ENCODE results near the gene FIS1.
A peak's percentile ranks its signal among the peaks of the same experiment; 100 is the strongest.
"Not testable (repeated sequence)": the region's sequence is repeated elsewhere in the genome, so short reads cannot be mapped to it uniquely, and the experiment has no call there.

The FIS1 gene

DNA sequence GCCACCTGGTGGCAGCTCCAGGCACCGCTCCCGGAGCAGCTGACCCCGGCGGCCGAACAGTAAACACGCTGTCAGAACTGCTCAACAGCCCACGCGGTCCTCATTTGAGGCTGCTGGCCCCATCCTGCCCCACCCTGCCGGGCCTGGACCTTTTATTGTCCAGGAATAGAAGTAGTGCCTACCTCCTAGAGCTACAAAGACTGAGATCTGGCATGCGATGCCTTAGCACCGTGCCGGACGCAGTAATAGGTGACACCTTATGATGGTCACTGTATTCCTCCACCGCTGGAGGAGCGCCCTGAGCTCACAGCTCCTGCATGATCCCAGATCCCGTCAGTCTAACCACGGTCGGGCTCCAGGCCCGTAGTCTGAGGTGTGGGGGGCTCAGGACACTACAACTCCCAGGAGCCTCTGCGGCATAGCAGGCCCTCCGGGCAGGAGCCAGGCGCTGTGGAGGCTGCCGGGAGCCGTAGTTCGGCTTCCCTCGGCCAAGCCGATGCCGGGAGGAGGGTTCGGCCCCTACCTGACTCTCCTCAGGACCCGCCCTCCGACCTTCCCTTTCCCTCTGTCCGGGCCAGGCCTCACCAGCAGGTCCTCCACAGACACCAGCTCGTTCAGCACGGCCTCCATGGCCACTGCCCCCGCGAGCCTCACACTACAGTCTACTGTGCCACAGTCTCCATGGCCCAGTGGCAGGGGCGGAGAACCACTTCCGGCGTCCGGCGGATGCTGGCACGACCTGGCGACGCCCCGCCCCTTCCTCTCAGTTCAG, at the start of gene FIS1:
Gene FIS1 (minus strand): TSS at position 707 of the 772 bp plus-strand sequence. CDS start 77 bp downstream, at position 630.
- DNase-seq (ENCODE audit: low read depth) = peak; percentile 89

DNA sequence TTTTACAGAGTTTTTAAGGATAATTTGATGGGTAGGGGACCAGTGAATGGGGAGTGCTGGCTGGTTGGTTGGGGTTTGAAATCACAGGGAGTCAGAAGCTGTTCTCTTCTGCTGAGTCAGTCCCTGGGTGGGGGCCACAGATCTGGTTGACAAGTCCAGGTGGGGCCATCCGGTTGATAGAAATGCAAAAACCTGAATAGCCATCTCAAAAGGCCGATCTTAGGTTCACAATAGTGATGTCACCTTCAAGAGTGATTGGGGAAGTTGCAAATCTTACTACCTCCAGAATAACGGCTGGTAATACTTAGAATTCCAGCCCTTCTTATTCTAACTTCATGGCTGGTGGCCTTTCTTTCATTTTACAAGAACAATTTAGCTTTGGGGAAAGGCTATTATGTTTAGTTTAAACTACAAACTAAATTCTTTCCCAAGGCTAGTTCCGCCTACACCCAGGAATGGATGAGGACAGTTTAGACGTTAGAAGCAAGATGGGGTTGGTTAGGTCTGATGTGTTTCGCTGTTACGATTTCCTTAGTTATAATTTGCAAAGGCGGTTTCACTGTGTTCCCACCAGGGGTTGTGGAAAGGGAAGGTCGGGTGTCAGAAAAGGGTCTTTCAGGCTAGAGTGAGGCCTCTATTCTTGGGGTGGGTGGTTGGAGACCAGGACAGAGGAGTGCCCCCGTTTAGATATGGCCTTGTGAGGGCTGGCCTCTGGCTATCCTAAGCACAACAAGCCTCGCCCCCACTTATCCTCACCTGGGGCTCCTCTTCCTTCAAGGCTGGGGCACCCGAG, 49.4 kb upstream of the FIS1 start:
- no peak for DNase-seq (ENCODE audit: low read depth)

DNA sequence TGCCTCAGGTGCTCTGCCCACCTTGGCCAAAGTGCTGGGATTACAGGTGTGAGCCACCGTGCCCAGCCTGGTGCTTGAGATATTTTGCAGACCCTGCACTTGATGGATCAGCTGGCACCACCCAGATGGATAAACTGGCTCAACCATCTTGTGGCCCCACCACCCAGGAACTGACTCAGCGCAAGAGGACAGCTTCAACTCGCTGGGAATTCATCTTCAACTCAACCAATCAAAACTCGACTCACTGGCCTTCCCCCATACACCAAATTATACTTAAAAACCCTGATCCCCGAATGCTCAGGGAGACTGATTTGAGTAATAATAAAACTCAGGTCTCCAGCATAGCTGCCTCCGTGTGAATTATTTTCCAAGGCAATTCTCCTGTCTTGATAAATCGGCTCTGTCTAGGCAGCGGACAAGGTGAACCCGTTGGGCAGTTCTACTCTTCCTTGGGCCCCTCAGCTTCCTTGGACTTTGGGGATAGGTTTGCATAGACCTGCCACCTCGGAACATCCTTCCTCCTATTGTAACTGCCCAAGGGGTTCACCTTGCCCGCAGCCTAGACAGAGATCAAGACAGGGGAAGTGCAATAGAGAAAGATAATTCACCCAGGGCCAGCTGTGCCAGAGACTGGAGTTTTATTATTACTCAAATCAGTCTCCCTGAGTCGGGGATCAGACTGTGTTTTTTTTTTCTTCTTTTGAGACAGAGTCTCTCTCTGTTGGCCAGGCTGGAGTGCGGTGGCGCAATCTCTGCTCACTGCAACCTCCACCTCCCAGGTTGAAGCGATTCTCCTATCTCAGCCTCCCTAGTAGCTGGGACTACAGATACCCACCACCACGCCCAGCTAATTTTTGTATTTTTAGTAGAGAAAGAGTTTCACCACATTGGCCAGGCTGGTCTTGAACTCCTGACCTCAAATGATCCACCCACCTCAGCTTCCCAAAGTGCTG, 48.5 kb upstream of the FIS1 start:
- not testable (repeated sequence) for DNase-seq (ENCODE audit: low read depth)

DNA sequence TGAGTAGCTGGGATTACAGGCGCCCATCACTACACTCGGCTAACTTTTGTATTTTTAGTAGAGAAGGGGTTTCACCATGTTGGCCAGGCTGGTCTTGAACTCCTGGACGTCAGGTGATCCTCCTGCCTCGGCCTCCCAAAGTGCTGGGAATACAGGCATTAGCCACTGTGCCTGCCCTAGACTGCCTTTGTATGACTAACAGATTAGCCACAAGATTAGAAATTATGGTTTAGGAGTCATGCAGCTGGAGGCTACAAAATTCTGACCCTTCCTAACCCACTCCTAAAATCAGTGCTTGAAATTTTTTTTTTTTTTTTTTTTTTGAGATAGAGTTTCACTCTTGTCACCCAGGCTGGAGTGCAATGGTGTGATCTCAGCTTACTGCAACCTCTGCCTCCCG, 47.7 kb upstream of the FIS1 start:
- DNase-seq (ENCODE audit: low read depth) = not testable (repeated sequence)

DNA sequence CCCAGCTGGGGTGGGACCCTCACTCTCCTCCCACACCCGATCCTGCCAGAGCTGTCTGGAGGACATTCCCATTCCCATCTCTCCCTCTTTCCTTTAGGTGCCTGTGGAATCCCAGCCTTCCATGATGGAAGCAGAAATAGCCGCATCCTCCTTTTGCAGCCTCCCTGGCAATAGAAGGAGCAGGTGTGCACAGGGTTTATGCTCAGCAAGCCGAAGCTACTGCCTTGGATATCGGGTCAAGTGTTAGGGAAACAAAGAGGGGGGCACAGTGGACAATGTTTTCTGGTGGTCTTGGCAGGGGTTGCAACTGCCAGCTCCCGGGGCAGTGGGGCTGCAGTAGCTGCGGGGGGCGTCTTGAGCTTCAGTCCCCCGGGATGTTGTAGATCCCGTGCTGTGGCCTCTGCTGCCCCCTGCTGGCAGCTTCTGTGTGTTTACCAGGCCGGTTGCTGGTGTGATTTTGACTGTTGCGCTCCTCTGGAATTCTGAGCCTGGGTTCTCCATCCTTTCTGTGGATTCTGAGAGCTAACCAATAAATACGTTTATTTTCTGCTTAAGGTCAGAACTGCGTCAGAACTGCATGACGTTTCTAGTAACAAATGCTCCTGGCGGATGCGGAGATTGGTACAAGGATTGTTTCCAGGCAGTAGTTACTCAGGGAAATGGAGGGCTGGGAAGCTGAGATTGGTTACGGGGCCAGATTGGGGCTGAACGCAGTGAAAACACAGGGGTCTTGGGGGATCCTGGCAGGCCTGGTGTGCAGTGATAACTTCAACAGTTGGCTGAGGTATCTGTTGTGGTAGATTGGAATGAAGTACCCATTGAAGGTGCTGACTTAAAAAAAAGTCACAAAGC, 45.5 kb upstream of the FIS1 start:
- DNase-seq (ENCODE audit: low read depth) = peak; percentile 48

DNA sequence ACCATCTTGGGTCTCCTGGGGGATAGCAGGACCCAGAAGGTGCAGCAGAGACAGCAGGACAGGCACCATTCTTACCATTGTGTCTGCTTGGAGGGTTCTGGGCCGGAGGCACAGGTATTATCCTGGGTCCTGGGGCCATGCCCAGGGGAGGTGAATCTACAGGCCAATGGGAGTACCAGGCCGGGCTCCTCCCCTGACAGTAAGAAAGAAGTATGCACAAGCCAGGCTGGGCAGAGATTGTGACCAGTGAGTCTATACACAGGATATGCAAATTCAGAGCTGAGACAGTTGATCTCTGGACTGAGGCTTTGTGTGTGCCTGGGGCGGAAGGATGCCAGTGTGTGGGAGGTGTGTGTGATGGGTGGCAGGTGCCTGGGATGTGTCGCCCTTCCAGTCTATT, 44.8 kb upstream of the FIS1 start:
- DNase-seq (ENCODE audit: low read depth) = not testable (repeated sequence)

DNA sequence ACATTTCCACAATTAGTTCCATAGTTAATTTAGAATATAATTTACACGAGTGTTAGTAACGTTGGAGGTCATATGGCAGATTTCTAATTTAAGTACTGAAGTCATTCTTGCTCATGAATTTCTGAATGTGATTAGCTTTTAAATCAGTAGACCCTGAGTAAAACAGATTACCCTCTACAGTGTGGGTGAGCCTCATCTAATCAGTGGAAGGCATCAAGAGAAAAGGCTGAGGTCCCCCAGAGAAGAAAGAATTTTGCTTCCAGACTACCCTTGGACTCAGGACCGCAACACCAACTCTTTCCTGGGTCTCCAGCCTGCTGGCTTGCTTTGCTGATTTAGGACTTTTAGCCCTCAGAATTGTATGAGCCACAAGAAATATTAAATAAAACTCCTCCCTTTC, 43.6 kb upstream of the FIS1 start:
- no peak for DNase-seq (ENCODE audit: low read depth)

DNA sequence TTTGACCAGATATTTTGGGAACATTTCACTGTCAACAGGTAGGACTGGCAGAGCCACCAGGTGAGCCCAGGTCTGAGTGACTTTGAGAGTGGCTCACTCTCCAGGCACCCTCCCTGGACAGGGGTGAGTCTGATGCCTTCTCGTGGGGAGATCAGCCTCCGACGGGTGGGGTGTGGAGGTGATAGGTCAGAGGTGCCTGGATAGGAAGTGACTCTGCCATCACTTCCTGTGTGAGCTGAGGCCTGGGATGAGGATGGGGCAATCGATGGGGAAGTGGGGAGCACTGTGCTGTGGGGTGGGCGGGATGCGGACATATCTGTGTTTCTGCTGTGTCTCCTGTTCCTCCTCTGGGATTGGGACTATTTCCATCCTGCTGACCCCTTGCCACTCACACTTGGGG, 42.2 kb upstream of the FIS1 start:
- DNase-seq (ENCODE audit: low read depth) = no peak

DNA sequence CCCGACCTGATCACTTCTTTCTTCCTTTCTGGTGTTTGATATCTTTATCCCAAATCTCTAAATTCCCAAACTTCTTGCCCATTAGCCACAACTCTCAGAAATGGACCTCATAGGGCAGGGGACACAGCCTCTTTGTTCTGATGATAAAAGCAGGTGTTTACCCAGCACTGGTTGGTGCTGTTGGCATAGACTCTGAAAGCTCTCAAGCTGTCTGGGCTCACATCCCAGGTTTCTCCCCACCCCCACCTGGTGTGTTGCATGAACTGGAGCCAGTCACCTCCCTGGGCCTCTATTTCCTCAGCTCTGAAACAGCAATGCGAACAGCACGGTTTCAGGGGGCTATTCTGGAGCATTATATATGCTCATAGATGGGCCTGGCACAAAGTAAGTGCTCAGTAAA, 41.0 kb upstream of the FIS1 start:
- DNase-seq (ENCODE audit: low read depth) = not testable (repeated sequence)

DNA sequence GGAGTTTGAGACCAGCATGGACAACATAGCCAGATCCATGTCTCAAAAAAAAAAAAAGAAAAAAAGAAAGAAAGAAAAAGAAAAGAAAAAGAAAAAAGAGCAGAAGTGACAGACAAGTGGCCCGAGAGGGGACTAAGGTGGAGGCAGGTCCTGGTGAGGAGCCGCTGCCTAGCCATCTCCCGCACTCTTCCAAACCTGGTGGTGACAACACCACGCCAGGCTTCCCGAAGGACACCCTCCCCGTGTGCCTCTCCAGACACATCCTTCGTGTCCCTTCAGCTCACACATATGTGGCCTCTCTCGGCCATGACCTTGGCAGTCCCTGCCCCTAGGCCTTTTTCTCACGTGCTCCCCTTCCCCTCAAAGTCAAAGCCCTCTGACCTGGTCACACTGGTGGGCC, 40.3 kb upstream of the FIS1 start:
- no peak for DNase-seq (ENCODE audit: low read depth)

DNA sequence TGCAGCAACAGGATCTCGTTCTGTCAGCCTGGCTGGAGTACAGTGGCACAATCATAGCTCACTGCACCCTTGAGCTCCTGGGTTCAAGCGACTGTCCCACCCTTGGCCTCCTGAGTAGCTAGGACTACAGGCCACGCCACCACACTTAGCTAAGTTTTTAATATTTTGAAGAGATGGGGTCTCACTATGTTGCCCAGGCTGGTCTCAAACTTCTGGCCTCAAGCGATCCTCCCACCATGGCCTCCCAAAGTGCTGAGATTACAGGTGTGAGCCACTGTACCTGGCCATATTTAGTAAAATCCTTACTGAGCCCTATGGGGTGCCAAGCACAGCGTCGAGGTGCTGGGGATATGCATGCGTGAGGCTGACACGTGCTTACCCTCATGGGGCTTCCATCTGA, 36.0 kb upstream of the FIS1 start:
- not testable (repeated sequence) for DNase-seq (ENCODE audit: low read depth)

DNA sequence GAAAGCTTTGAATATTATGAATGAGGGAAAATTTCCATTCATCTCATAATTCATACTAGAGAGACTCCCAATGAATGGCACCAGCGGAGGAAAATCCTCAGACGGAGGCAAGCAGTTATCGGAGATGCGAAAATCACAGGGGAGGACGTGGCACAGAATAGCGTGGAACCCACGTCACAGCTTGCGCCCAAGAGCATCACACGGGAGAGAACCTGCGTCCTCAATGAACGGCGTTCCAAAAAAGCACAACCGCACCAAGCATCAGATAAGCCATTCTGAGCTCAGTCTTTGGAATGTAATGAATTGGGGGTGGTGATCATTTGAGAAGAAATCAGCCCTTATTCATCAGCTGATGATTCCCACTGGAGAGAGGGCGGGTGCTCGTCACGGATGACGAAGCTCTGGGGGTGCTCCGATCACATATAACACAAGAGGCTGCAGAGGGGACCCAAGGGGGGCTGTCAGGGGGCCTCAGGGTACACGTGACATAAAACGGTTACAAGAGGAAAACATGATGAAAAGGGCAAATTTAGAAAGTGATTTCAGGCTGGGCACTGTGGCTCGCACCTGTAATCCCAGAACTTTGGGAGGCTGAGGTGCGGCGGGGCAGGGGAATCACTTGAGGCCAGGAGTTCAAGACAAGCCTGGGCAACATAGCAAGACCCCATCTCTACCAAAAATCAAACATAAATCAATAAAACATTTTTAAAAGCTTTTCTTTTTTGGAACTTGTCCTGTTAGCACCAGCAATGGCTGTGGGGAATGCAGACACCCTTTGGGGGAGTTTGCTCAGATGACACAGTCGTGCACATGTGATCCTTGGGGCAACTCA, 33.8 kb upstream of the FIS1 start:
- no peak for DNase-seq (ENCODE audit: low read depth)

DNA sequence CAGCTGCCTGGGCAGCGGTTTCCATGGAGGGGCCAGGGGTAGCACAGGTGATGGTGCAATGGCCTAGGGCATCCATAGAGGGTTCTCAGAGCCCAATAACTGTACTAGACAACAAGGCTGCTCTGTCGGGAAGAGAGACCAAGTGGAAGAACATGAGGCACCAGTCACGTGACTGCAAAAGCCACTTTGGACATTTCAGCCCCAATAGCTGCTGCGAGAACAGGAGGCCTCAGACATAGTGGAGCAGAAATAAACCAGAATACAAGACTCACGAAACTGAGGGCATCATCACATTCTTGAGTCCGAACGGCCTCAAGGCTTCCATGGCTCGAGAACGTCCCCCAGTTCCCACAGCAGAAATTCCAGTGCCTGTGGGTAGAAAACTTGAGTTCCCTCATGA, 32.3 kb upstream of the FIS1 start:
- no peak for DNase-seq (ENCODE audit: low read depth)

DNA sequence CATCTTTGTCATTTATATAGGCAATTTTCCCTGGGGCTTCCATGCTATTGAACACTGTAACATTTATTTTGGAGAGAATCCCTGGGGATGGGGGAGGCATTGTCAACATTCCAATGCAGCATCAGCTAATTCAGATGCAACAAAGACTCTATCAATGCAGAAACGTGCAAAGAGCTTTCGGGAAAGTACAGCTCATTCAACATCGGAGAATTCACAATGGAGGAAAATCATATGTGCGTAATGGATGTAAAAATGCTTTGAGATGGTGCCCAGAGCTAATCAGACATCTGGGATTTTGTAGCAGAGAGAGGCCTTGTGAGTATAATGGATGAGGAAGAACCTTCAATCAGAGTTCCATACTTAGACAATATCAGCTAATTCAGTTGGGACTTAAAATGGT, 28.3 kb upstream of the FIS1 start:
- no peak for DNase-seq (ENCODE audit: low read depth)

DNA sequence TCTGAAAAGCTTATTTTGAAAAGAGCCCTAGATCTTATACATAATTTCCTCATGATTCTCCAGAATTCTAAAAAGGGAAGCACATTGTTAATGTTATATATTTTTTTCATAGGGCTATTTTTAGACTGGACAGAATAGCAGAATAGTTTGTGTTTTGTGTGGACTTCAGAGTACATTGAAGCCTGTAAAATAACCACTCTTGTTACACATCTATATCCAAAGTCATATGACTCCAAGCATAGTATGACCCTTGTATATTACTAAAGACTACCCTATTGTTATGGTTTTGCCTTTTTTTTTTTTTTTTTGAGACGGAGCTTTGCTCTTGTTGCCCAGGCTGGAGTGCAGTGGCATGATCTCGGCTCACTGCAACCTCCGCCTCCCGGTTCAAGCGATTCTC, 26.1 kb upstream of the FIS1 start:
- no peak for DNase-seq (ENCODE audit: low read depth)

DNA sequence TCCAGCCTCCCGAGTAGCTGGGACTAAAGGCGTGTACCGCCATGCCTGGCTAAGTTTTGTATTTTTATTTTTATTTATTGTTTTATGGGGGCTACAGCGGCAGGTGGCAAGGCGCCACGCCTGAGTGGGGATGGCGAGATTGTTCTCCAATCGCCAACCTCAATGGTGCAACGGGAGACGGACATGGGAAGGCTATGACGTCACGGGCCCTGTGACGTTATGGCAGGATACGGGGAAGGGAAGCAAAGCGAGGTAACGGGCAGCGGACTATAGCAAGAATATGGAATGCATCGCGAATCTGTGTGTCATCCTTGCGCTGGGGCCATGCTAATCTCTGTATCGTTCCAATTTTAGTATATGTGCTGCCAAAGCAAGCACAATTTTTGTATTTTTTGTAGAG, 24.8 kb upstream of the FIS1 start:
- no peak for DNase-seq (ENCODE audit: low read depth)

DNA sequence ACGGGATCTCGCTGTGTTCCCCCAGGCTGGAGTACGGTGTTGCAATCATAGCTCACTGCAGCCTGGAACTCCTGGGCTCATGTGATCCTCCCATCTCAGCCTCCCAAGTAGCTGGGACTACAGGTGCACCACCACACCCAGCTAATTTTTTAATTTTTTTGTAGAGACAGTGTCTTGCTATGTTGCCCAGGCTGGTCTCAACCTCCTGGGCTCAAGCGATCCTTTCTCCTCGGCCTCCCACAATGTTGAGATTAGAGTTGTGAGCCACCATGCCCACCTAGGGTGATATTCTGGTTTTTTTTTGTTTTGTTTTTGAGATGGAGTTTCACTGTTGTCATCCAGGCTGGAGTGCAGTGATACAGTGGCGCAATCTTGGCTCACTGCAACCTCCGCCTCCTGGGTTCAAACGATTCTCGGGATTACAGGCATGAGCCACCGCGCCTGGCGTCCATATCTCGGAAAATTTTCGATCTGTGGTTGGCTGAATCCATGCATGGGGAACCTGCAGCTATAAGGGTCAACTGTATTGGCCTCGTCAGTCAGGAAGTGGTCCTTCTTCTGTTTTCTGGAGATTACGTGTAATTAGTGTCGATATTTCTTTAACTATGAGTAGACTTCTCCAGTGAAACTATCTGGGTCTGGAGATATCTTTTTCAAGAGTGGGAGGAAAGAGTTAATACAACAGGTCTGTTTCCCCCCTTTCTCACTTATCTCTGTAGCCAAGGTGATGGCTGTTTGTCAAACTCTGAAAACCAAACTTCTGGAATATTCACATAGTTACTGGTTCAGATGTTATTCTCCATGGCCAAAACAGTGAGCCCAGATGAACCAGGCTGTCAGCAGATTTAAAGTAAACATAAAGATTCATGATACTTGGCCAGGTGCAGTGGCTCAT, 21.0 kb upstream of the FIS1 start:
- DNase-seq (ENCODE audit: low read depth) = no peak

DNA sequence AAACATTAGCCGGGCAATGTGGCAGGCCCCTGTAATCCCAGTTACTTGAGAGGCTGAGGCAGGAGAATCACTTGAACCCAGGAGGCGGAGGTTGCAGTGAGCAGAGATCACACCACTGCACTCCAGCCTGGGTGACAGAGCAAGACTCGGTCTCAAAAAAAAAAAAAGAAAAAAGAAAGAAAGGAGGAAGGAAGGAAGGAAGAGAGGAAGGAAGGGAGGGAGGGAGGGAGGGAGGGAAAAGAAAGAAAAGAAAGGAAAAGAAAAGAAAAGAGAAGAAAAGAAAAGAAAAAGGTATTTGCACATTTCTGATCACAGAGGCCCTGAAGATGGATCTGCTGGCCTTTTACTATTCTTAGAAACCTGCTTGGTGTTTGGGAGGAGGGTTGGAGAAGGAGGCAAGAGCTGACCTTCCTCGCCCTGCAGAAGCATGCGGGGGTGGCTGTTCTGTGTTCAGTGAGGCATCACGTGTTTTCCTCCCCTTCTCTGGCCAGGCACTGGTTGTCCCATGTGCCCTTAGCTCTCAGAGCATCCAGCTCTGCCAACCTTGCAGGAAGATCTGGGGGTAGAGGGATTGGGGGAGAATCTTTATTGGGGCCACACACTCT, 19.3 kb upstream of the FIS1 start:
- not testable (repeated sequence) for DNase-seq (ENCODE audit: low read depth)

DNA sequence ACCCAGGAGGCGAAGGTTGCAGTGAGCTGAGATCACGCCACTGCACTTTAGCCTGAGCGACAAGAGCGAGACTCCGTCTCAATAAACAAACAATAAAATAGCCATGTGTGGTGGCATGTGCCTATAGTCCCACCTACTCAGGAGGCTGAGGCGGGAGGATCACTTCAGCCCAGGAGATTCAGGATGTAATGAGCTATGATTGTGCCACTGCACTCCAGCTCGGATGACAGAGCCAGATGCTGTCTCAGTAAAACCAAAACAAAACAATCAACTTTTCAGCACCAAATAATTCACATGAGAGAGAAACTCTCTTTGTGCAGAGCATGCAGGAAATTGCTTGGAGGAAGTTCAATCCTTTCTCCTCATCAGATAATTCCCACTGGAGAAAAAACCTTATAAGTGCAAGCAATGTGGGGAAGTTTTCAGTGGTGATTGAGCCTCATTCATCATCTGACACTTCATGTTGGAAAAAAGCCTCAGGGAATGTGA, 13.4 kb upstream of the FIS1 start:
- DNase-seq (ENCODE audit: low read depth) = no peak
